IMR-90 (cell line): Measurements from ENCODE around the gene AHR.

ENCODE experiments used
- FOS ChIP-seq: fragments of 150-350 bp; IDR thresholded peaks from 2 replicates; pipeline ENCODE4 v1.6.1; 2016; ENCODE audit warnings: low read depth, low read length
- POLR2A ChIP-seq: IDR thresholded peaks from 2 replicates; pipeline ENCODE4 v1.6.1; 2012; ENCODE audit warnings: mild to moderate bottlenecking, low read depth, low read length
- TF ChIP-seq, protein P1 (sequence below): conservative IDR thresholded peaks from 2 replicates; pipeline ENCODE4 v1.5.1; 2012; ENCODE audit warnings: mild to moderate bottlenecking, low read depth, low read length, improper control_type of control experiment

DNA sequence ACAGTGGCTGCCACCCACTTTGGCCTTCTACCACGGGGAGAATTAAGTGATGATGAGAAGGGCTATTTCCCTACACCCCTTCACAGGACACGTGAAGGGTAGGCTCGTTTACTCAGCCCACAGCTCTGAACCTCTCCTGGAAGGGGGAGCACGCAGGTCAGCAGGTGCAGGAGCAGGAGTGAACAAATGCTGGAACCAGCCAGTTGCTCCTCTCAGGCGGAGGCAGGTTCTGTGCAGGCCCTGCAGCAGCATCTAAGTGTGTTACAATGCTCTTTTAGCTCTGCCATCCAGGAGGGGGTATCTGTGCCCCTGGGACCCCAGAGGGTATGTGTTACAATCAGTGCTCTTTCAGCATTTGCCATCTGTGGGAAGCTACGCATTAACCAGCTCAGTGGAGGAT is 61.2 kb downstream of the AHR start:
- TF ChIP-seq, protein P1, sequence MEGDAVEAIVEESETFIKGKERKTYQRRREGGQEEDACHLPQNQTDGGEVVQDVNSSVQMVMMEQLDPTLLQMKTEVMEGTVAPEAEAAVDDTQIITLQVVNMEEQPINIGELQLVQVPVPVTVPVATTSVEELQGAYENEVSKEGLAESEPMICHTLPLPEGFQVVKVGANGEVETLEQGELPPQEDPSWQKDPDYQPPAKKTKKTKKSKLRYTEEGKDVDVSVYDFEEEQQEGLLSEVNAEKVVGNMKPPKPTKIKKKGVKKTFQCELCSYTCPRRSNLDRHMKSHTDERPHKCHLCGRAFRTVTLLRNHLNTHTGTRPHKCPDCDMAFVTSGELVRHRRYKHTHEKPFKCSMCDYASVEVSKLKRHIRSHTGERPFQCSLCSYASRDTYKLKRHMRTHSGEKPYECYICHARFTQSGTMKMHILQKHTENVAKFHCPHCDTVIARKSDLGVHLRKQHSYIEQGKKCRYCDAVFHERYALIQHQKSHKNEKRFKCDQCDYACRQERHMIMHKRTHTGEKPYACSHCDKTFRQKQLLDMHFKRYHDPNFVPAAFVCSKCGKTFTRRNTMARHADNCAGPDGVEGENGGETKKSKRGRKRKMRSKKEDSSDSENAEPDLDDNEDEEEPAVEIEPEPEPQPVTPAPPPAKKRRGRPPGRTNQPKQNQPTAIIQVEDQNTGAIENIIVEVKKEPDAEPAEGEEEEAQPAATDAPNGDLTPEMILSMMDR: no peak
- TF ChIP-seq POLR2A: no peak
- TF ChIP-seq FOS: no peak
